NCI-H2196 (cell line): Measurements from ENCODE around the gene TFCP2.

Experiments used
- DNase-seq: peaks from one replicate; lab custom pipeline; 2025; ENCODE audit not compliant: unreplicated experiment; lab: John Stamatoyannopoulos, UW

Gene TFCP2

GRCh38 chr12:51197736-51198567 lies 25.0 kb upstream of the TFCP2 start:
- DNase-seq, result no peak

GRCh38 chr12:51196547-51196946 lies 23.6 kb upstream of the TFCP2 start:
- DNase-seq, result no peak

- DNase-seq, result no peak
Measured at GRCh38 chr12:51195841-51196240, 22.9 kb upstream of the TFCP2 start.

GRCh38 chr12:51192284-51192671 lies 19.3 kb upstream of the TFCP2 start:
- no peak for DNase-seq

- DNase-seq, result no peak
Measured at GRCh38 chr12:51191516-51192283, 18.8 kb upstream of the TFCP2 start.

- DNase-seq, result peak; percentile 39
Measured at GRCh38 chr12:51190820-51191219, 17.9 kb upstream of the TFCP2 start.

GRCh38 chr12:51189790-51190355 lies 16.9 kb upstream of the TFCP2 start:
- DNase-seq, result no peak

GRCh38 chr12:51188359-51189051 lies 15.6 kb upstream of the TFCP2 start:
- no peak for DNase-seq

- DNase-seq, result no peak
Measured at GRCh38 chr12:51187370-51187987, 14.5 kb upstream of the TFCP2 start.

GRCh38 chr12:51186465-51187085 lies 13.6 kb upstream of the TFCP2 start:
- no peak for DNase-seq

GRCh38 chr12:51185171-51185717 lies 12.3 kb upstream of the TFCP2 start:
- no peak for DNase-seq

- peak; percentile 81 for DNase-seq
Measured at GRCh38 chr12:51183816-51184215, 10.9 kb upstream of the TFCP2 start.

GRCh38 chr12:51183349-51183748 lies 10.4 kb upstream of the TFCP2 start:
- no peak for DNase-seq

- no peak for DNase-seq
Measured at GRCh38 chr12:51181558-51181957, 8.6 kb upstream of the TFCP2 start.

GRCh38 chr12:51177897-51178296 lies 5.0 kb upstream of the TFCP2 start:
- no peak for DNase-seq

GRCh38 chr12:51174501-51174900 lies 1.6 kb upstream of the TFCP2 start:
- DNase-seq, result no peak

- DNase-seq, result no peak
Measured at GRCh38 chr12:51171884-51172514, 936 bp downstream of the TFCP2 start.

- no peak for DNase-seq
Measured at GRCh38 chr12:51163795-51164194, 9.1 kb downstream of the TFCP2 start.

GRCh38 chr12:51162217-51162616 lies 10.7 kb downstream of the TFCP2 start:
- DNase-seq, result no peak
